Neural progenitor cell (in vitro differentiated cells): ENCODE data around the gene ELMO1. TPM values are rescaled to one million over a fixed set of nuclear protein-coding genes. Genes with fewer than 3 reads are reported as not detected.

Source experiments
- DNase-seq: peaks from one replicate; pipeline ENCODE4 v3.0.0-alpha.2; 2016; ENCODE audit warnings: low spot score
- H2AFZ ChIP-seq: fragments of 200-600 bp; sonication (generic); replicated peaks from 2 replicates; pipeline ENCODE4 v1.6.1; 2016; ENCODE audit warnings: antibody characterized with exemption
- H3F3A ChIP-seq: fragments of 200-600 bp; sonication (generic); 2 replicates; pipeline ENCODE4 v1.6.1; 2016; ENCODE audit warnings: antibody characterized with exemption, low read depth
- H3K27ac ChIP-seq: fragments of 200-600 bp; sonication (generic); 2 replicates; pipeline ENCODE4 v1.5.1; 2016; ENCODE audit warnings: mild to moderate bottlenecking
- H3K27me3 ChIP-seq: fragments of 200-600 bp; sonication (generic); 2 replicates; pipeline ENCODE4 v1.6.1; 2016; ENCODE audit warnings: mild to moderate bottlenecking, moderate library complexity
- H3K36me3 ChIP-seq: fragments of 200-600 bp; sonication (generic); 2 replicates; pipeline ENCODE4 v1.5.1; 2016
- H3K4me1 ChIP-seq: fragments of 200-600 bp; sonication (generic); 2 replicates; pipeline ENCODE4 v1.6.1; 2016; ENCODE audit warnings: mixed run types
- H3K4me2 ChIP-seq: fragments of 200-600 bp; sonication (generic); 2 replicates; pipeline ENCODE4 v1.6.1; 2016
- H3K4me3 ChIP-seq: fragments of 200-600 bp; sonication (generic); 2 replicates; pipeline ENCODE4 v1.5.1; 2016
- H3K79me2 ChIP-seq: fragments of 200-600 bp; sonication (generic); 2 replicates; pipeline ENCODE4 v1.6.1; 2016; ENCODE audit warnings: low read depth
- H3K9ac ChIP-seq: fragments of 200-600 bp; sonication (generic); 2 replicates; pipeline ENCODE4 v1.6.1; 2016
- H3K9me3 ChIP-seq: fragments of 200-600 bp; sonication (generic); 2 replicates; pipeline ENCODE4 v1.5.1; 2016; ENCODE audit warnings: low read depth
- H4K20me1 ChIP-seq: fragments of 200-600 bp; sonication (generic); 2 replicates; pipeline ENCODE4 v1.6.1; 2016; ENCODE audit warnings: low read depth
- H3K27ac Mint-ChIP-seq: 3 replicates; pipeline ENCODE4 v1.8.0; 2021; ENCODE audit warnings: mixed read lengths
- H3K27me3 Mint-ChIP-seq: 2 replicates; pipeline ENCODE4 v1.8.0; 2022; ENCODE audit warnings: low read depth, mild to moderate bottlenecking, inconsistent platforms, moderate library complexity, mixed read lengths; ENCODE audit not compliant: insufficient read depth
- H3K36me3 Mint-ChIP-seq: 3 replicates; pipeline ENCODE4 v1.8.0; 2021; ENCODE audit warnings: mixed read lengths
- H3K4me1 Mint-ChIP-seq: 3 replicates; pipeline ENCODE4 v1.8.0; 2021; ENCODE audit warnings: mixed read lengths
- H3K4me3 Mint-ChIP-seq: 3 replicates; pipeline ENCODE4 v1.8.0; 2021; ENCODE audit warnings: mild to moderate bottlenecking, moderate library complexity, mixed read lengths
- H3K9me3 Mint-ChIP-seq: 3 replicates; pipeline ENCODE4 v1.8.0; 2020; ENCODE audit warnings: mixed read lengths
- CTCF ChIP-seq: fragments of 200-600 bp; sonication (generic); IDR thresholded peaks from 2 replicates; pipeline ENCODE4 v1.5.1; 2017; ENCODE audit warnings: antibody characterized with exemption, mild to moderate bottlenecking
- EZH2 ChIP-seq: fragments of 200-600 bp; sonication (generic); IDR thresholded peaks from 2 replicates; pipeline ENCODE4 v1.6.1; 2017; ENCODE audit warnings: antibody characterized with exemption, mild to moderate bottlenecking, moderate library complexity
- EZH2phosphoT487 ChIP-seq: fragments of 200-600 bp; sonication (generic); IDR thresholded peaks from 2 replicates; pipeline ENCODE4 v1.6.1; 2017; ENCODE audit warnings: antibody characterized with exemption
- total RNA-seq: library from RNA; depleted of rRNA; stranded (reverse); fragments of >200 nt; gene quantifications from 2 replicates; pipeline ENCODE4 v1.2.3, GENCODE V29; 2015; ENCODE audit warnings: low replicate concordance

ELMO1 gene
- total RNA-seq, 1 donor from 2014 or later: 22.0 TPM

GRCh38 chr7:37494926-37495325, 46.3 kb upstream of the ELMO1 start:
- Histone ChIP-seq H4K20me1 (no peaks in the 10 kb centered on the region), H3K27me3 (no peaks in the 10 kb centered on the region), H3K36me3 (no peaks in the 10 kb centered on the region), H2AFZ (no peak overlapping the region), H3K4me3 (no peak overlapping the region), H3F3A (peaks cover 6% of the 10 kb centered on the region), H3K9ac (no peak overlapping the region), H3K79me2 (no peaks in the 10 kb centered on the region), H3K4me2 (no peak overlapping the region), H3K27ac (no peak overlapping the region), H3K9me3 (no peaks in the 10 kb centered on the region), H3K4me1 (peaks cover 4% of the 10 kb centered on the region)
- no peak for DNase-seq
- no peaks in the 10 kb centered on the region for H3K36me3 Mint-ChIP-seq
- H3K4me1 Mint-ChIP-seq: no peaks in the 10 kb centered on the region
- TF ChIP-seq EZH2phosphoT487 (no peak), CTCF (no peak), EZH2 (no peak)
- no peaks in the 10 kb centered on the region for H3K9me3 Mint-ChIP-seq
- no peaks in the 10 kb centered on the region for H3K27me3 Mint-ChIP-seq
- no peak overlapping the region for H3K27ac Mint-ChIP-seq
- no peak overlapping the region for H3K4me3 Mint-ChIP-seq

GRCh38 chr7:37493810-37494209, 45.1 kb upstream of the ELMO1 start:
- Histone ChIP-seq H3K36me3 (no peaks in the 10 kb centered on the region), H3K4me2 (no peak overlapping the region), H3K27me3 (no peaks in the 10 kb centered on the region), H3K4me1 (peaks cover 14% of the 10 kb centered on the region), H3K9ac (no peak overlapping the region), H3K79me2 (no peaks in the 10 kb centered on the region), H3K27ac (no peak overlapping the region), H2AFZ (peak overlapping the region; percentile 59), H3F3A (peaks cover 6% of the 10 kb centered on the region), H4K20me1 (no peaks in the 10 kb centered on the region), H3K9me3 (no peaks in the 10 kb centered on the region), H3K4me3 (no peak overlapping the region)
- H3K4me1 Mint-ChIP-seq: no peaks in the 10 kb centered on the region
- no peak for DNase-seq
- no peaks in the 10 kb centered on the region for H3K9me3 Mint-ChIP-seq
- no peak for TF ChIP-seq EZH2
- TF ChIP-seq CTCF: no peak
- TF ChIP-seq EZH2phosphoT487: no peak
- no peaks in the 10 kb centered on the region for H3K36me3 Mint-ChIP-seq
- no peak overlapping the region for H3K4me3 Mint-ChIP-seq
- no peaks in the 10 kb centered on the region for H3K27me3 Mint-ChIP-seq
- no peak overlapping the region for H3K27ac Mint-ChIP-seq

- no peak overlapping the region for H3K4me3 ChIP-seq
- H3K27me3 Mint-ChIP-seq: no peaks in the 10 kb centered on the region
- TF ChIP-seq CTCF: no peak
- TF ChIP-seq EZH2phosphoT487: no peak
- TF ChIP-seq EZH2: no peak
- peak overlapping the region; percentile 23 for H2AFZ ChIP-seq
- no peak overlapping the region for H3K27ac Mint-ChIP-seq
- no peaks in the 10 kb centered on the region for H3K36me3 ChIP-seq
- H3K79me2 ChIP-seq: no peaks in the 10 kb centered on the region
- H3F3A ChIP-seq: peaks cover 6% of the 10 kb centered on the region
- no peaks in the 10 kb centered on the region for H3K9me3 ChIP-seq
- H3K9ac ChIP-seq: no peak overlapping the region
- H3K36me3 Mint-ChIP-seq: no peaks in the 10 kb centered on the region
- H3K9me3 Mint-ChIP-seq: no peaks in the 10 kb centered on the region
- H3K27me3 ChIP-seq: no peaks in the 10 kb centered on the region
- H3K4me1 ChIP-seq: peaks cover 21% of the 10 kb centered on the region
- no peak for DNase-seq
- H3K27ac ChIP-seq: no peak overlapping the region
- H4K20me1 ChIP-seq: no peaks in the 10 kb centered on the region
- H3K4me1 Mint-ChIP-seq: no peaks in the 10 kb centered on the region
- H3K4me2 ChIP-seq: no peak overlapping the region
- no peak overlapping the region for H3K4me3 Mint-ChIP-seq
These were observed 44.5 kb upstream of the ELMO1 start for GRCh38 chr7:37493123-37493522.
